ENCODE measurements around the gene SUSD6.
A peak's percentile ranks its signal among the peaks of the same experiment; 100 is the strongest.

Gene SUSD6

DNA sequence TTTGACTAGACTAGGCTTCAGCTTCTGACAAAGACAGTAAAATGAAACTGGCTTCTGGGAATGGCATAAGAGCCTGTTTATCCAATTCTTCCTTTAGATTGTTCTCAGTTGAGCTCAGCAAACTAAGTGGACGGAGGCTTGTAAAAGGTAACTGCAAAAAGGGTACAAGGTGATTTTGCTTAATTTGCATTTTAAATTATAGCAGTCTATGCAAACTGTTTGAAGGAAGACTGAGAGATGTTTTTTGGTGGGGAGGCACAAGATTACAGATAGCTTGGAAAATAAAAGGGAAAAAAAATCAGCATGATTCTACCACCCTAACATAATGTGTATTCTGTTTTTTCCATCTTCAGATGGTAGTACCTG, 5.0 kb downstream of the SUSD6 start:
- Histone ChIP-seq H3K4me1 (ENCODE audit: low read length) (peaks cover 78% of the 10 kb centered on the region), H3K4me3 (ENCODE audit: low read length) (peak overlapping the region; percentile 68), H3K36me3 (replicated peaks; ENCODE audit: low read depth, low read length) (peaks cover 17% of the 10 kb centered on the region)

DNA sequence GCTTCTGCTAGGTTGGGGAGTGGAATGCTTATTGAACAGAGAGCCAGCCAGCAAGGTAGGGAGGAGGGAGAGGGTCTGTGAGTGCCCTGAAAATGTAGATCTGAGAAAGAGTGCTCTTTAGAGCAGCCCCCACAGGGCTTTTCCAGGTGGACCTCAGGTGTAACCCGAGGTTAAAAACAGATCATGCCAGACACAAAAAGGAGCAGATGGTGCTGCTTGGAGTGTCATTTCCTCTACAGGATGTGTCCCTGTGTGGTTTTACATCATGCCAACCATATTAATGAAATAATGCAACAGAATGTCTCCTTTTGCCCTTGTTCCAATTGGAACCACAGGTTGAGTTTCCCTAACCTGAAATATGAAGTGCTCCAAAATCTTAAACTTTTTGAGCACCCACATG, 6.4 kb downstream of the SUSD6 start:
- Histone ChIP-seq H3K27ac (ENCODE audit: low read length) (no peak overlapping the region), H3K36me3 (replicated peaks; ENCODE audit: low read depth, low read length) (peaks cover 17% of the 10 kb centered on the region), H3K4me1 (ENCODE audit: low read length) (peaks cover 75% of the 10 kb centered on the region), H3K9ac (ENCODE audit: low read length) (no peak overlapping the region), H4K20me1 (ENCODE audit: insufficient read depth, low read length) (peaks cover 36% of the 10 kb centered on the region), H3K9me3 (ENCODE audit: insufficient read depth, low read length) (no peaks in the 10 kb centered on the region), H3K79me2 (ENCODE audit: low read length) (peaks cover 87% of the 10 kb centered on the region), H3K27me3 (ENCODE audit: low read depth, low read length) (no peaks in the 10 kb centered on the region), H3K4me2 (ENCODE audit: low read length) (no peak overlapping the region), H2AFZ (ENCODE audit: low read depth, low read length) (no peak overlapping the region), H3K4me3 (ENCODE audit: low read length) (no peak overlapping the region)
- no peak for TF ChIP-seq EZH2phosphoT487 (IDR thresholded peaks at IDR 0.05; ENCODE audit: low read depth)
- TF ChIP-seq, protein P1, sequence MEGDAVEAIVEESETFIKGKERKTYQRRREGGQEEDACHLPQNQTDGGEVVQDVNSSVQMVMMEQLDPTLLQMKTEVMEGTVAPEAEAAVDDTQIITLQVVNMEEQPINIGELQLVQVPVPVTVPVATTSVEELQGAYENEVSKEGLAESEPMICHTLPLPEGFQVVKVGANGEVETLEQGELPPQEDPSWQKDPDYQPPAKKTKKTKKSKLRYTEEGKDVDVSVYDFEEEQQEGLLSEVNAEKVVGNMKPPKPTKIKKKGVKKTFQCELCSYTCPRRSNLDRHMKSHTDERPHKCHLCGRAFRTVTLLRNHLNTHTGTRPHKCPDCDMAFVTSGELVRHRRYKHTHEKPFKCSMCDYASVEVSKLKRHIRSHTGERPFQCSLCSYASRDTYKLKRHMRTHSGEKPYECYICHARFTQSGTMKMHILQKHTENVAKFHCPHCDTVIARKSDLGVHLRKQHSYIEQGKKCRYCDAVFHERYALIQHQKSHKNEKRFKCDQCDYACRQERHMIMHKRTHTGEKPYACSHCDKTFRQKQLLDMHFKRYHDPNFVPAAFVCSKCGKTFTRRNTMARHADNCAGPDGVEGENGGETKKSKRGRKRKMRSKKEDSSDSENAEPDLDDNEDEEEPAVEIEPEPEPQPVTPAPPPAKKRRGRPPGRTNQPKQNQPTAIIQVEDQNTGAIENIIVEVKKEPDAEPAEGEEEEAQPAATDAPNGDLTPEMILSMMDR (IDR thresholded peaks at IDR 0.05; ENCODE audit: low read depth, low read length), result no peak

More for the DNA sequence above, 5.0 kb downstream of the SUSD6 start:
- peaks cover 85% of the 10 kb centered on the region for H3K79me2 ChIP-seq (ENCODE audit: low read length)
- H3K27me3 ChIP-seq (ENCODE audit: low read depth, low read length), result no peaks in the 10 kb centered on the region
- peak overlapping the region; percentile 67 for H3K9ac ChIP-seq (ENCODE audit: low read length)
- peaks cover 30% of the 10 kb centered on the region for H4K20me1 ChIP-seq (ENCODE audit: insufficient read depth, low read length)
- no peaks in the 10 kb centered on the region for H3K9me3 ChIP-seq (ENCODE audit: insufficient read depth, low read length)
- peak overlapping the region; percentile 96 for H3K27ac ChIP-seq (ENCODE audit: low read length)
- peak overlapping the region; percentile 97 for H3K4me2 ChIP-seq (ENCODE audit: low read length)
- TF ChIP-seq, protein P1 (IDR thresholded peaks at IDR 0.05; ENCODE audit: low read depth, low read length), result no peak
- TF ChIP-seq EZH2phosphoT487 (IDR thresholded peaks at IDR 0.05; ENCODE audit: low read depth), result no peak
- H2AFZ ChIP-seq (ENCODE audit: low read depth, low read length), result no peak overlapping the region

DNA sequence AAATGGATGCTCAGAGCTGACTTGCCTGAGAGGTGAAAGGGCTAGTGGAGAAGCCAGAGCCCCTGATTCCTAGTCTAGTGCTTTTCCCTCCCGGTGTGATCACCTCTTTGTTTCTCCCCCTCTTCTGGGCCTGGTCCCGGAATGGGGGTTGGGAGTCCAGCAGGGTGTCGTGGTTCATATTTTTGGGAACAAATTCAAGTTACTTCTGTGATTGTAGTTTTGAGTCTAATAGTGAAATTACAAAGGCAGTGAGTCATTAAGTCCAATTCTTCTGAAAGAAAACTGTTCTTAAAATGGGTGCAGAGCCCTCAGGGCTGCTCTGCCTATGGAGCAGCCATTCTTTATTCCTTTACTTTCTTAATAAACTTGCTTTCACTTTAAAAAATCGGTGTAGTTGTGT, 7.6 kb downstream of the SUSD6 start:
- no peak overlapping the region for H3K27ac ChIP-seq (ENCODE audit: low read length)
- no peak overlapping the region for H3K4me2 ChIP-seq (ENCODE audit: low read length)
- H3K9ac ChIP-seq (ENCODE audit: low read length), result no peak overlapping the region
- no peak overlapping the region for H3K4me3 ChIP-seq (ENCODE audit: low read length)
- TF ChIP-seq, protein P1 (IDR thresholded peaks at IDR 0.05; ENCODE audit: low read depth, low read length), result no peak
- no peak for TF ChIP-seq EZH2phosphoT487 (IDR thresholded peaks at IDR 0.05; ENCODE audit: low read depth)
- no peak overlapping the region for H2AFZ ChIP-seq (ENCODE audit: low read depth, low read length)
- no peaks in the 10 kb centered on the region for H3K9me3 ChIP-seq (ENCODE audit: insufficient read depth, low read length)
- H3K4me1 ChIP-seq (ENCODE audit: low read length), result peaks cover 63% of the 10 kb centered on the region
- H3K79me2 ChIP-seq (ENCODE audit: low read length), result peaks cover 84% of the 10 kb centered on the region
- H4K20me1 ChIP-seq (ENCODE audit: insufficient read depth, low read length), result peaks cover 37% of the 10 kb centered on the region
- H3K36me3 ChIP-seq (replicated peaks; ENCODE audit: low read depth, low read length), result peaks cover 17% of the 10 kb centered on the region
- no peaks in the 10 kb centered on the region for H3K27me3 ChIP-seq (ENCODE audit: low read depth, low read length)

DNA sequence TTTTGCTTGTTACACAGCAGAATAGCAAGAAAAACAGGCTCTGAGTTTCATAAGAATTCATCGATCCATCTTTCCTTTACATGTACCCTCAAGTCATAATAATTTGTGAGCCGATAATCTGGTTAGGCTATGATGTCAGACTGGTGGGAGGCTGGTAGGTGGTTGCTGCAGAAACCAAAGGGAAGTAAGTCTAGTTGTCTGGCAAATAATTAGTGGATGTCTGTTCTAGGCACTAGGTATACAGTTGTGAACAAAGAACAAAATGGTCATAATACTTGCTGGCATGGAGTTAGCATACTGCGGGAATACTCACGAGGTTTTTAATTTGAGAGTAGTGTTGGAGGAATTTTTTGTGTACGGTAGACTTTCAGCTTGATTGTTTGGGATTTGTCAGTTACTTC, 8.8 kb downstream of the SUSD6 start:
- H3K4me1 ChIP-seq (ENCODE audit: low read length), result peaks cover 57% of the 10 kb centered on the region
- peaks cover 42% of the 10 kb centered on the region for H4K20me1 ChIP-seq (ENCODE audit: insufficient read depth, low read length)
- peaks cover 92% of the 10 kb centered on the region for H3K79me2 ChIP-seq (ENCODE audit: low read length)
- TF ChIP-seq, protein P1 (IDR thresholded peaks at IDR 0.05; ENCODE audit: low read depth, low read length), result no peak
- no peak for TF ChIP-seq EZH2phosphoT487 (IDR thresholded peaks at IDR 0.05; ENCODE audit: low read depth)
- no peak overlapping the region for H3K27ac ChIP-seq (ENCODE audit: low read length)
- H3K4me3 ChIP-seq (ENCODE audit: low read length), result no peak overlapping the region
- H3K36me3 ChIP-seq (replicated peaks; ENCODE audit: low read depth, low read length), result peaks cover 20% of the 10 kb centered on the region
- H2AFZ ChIP-seq (ENCODE audit: low read depth, low read length), result no peak overlapping the region
- H3K4me2 ChIP-seq (ENCODE audit: low read length), result no peak overlapping the region
- no peaks in the 10 kb centered on the region for H3K27me3 ChIP-seq (ENCODE audit: low read depth, low read length)
- no peak overlapping the region for H3K9ac ChIP-seq (ENCODE audit: low read length)
- no peaks in the 10 kb centered on the region for H3K9me3 ChIP-seq (ENCODE audit: insufficient read depth, low read length)

All from OCI-LY3 (cell line).